DMS 273 (cell line): Measurements from ENCODE around the gene BACH2.
"Not testable (repeated sequence)": the region's sequence is repeated elsewhere in the genome, so short reads cannot be mapped to it uniquely, and the experiment has no call there.

Source experiments
- DNase-seq: peaks from one replicate; lab custom pipeline; 2025; ENCODE audit not compliant: unreplicated experiment; lab: John Stamatoyannopoulos, UW

Gene BACH2

GRCh38 chr6:90282265-90282664, 14.4 kb downstream of the BACH2 start:
- not testable (repeated sequence) for DNase-seq

- DNase-seq, result no peak
Observed at GRCh38 chr6:90278129-90278528, 18.5 kb downstream of the BACH2 start.

- no peak for DNase-seq
Observed at GRCh38 chr6:90277302-90278011, 19.2 kb downstream of the BACH2 start.

GRCh38 chr6:90274451-90275030, 22.1 kb downstream of the BACH2 start:
- no peak for DNase-seq

- no peak for DNase-seq
Observed at GRCh38 chr6:90273863-90274262, 22.8 kb downstream of the BACH2 start.

- DNase-seq, result no peak
Observed at GRCh38 chr6:90272895-90273294, 23.7 kb downstream of the BACH2 start.

GRCh38 chr6:90271831-90272230, 24.8 kb downstream of the BACH2 start:
- DNase-seq, result no peak

GRCh38 chr6:90269334-90269733, 27.3 kb downstream of the BACH2 start:
- no peak for DNase-seq

GRCh38 chr6:90268178-90268577, 28.5 kb downstream of the BACH2 start:
- no peak for DNase-seq

- no peak for DNase-seq
Observed at GRCh38 chr6:90266905-90267621, 29.6 kb downstream of the BACH2 start.

GRCh38 chr6:90264561-90264960, 32.1 kb downstream of the BACH2 start:
- DNase-seq, result peak; percentile 15

GRCh38 chr6:90263633-90264032, 33.0 kb downstream of the BACH2 start:
- no peak for DNase-seq

GRCh38 chr6:90261801-90262200, 34.8 kb downstream of the BACH2 start:
- DNase-seq, result no peak

- DNase-seq, result no peak
Observed at GRCh38 chr6:90257486-90257738, 39.2 kb downstream of the BACH2 start.

- no peak for DNase-seq
Observed at GRCh38 chr6:90256698-90257485, 39.8 kb downstream of the BACH2 start.

GRCh38 chr6:90253631-90254030, 43.0 kb downstream of the BACH2 start:
- DNase-seq, result no peak

- DNase-seq, result no peak
Observed at GRCh38 chr6:90251295-90251992, 45.2 kb downstream of the BACH2 start.

GRCh38 chr6:90250405-90250804, 46.2 kb downstream of the BACH2 start:
- DNase-seq, result no peak

GRCh38 chr6:90249458-90249857, 47.2 kb downstream of the BACH2 start:
- no peak for DNase-seq

GRCh38 chr6:90249034-90249433, 47.6 kb downstream of the BACH2 start:
- DNase-seq, result no peak

GRCh38 chr6:90247262-90247661, 49.4 kb downstream of the BACH2 start:
- no peak for DNase-seq
